B cell (primary cell): ENCODE results near the gene SOX13. TPM values are rescaled to one million over a fixed set of nuclear protein-coding genes. Genes with fewer than 3 reads are reported as not detected.

Experiments
- ATAC-seq: fragments of 200-7000 bp; cut with Tn5 transposase; one replicate; pipeline ENCODE4 v1.10.0; 2021; ENCODE audit warnings: low read depth, mild to moderate bottlenecking, moderate number of reproducible peaks, moderate library complexity
- CTCF ChIA-PET: fragments of 350-600 bp; sonication (Branson Sonifier 250); formaldehyde crosslinking; loops from one replicate; lab custom pipeline; 2021; ENCODE audit warnings: antibody characterized with exemption, inconsistent platforms; lab: Charles Lee
- POLR2A ChIA-PET: fragments of 350-600 bp; sonication (Branson Sonifier 250); formaldehyde crosslinking; loops from one replicate; lab custom pipeline; 2021; ENCODE audit warnings: antibody characterized with exemption; lab: Charles Lee
- DNase-seq: peaks from one replicate; pipeline ENCODE4 v3.0.0; 2013
- H2AFZ ChIP-seq: 2 replicates; pipeline ENCODE4 v1.6.1; 2012; ENCODE audit warnings: mild to moderate bottlenecking, low read depth, low read length; ENCODE audit not compliant: insufficient read depth, poor library complexity, severe bottlenecking
- H3K27ac ChIP-seq, 2 donors: 1 replicate in 1 of 2; 2 replicates in 1 of 2; pipeline ENCODE4 v1.5.1; 2012 to 2013; ENCODE audit warnings: low read length in 2 of 2, mild to moderate bottlenecking in 2 of 2, moderate library complexity in 1 of 2
- H3K27me3 ChIP-seq, 4 experiments: fragments of 200-600 bp in 1 of 4; sonication (generic) in 1 of 4; replicated peaks in 1 of 4; 1 replicate in 2 of 4; 2 replicates in 2 of 4; pipeline versions ENCODE4 v1.6.1 to v1.7.0; 2013 to 2016; ENCODE audit warnings: low read length in 3 of 4, mild to moderate bottlenecking in 2 of 4, mixed read lengths in 1 of 4, moderate library complexity in 1 of 4; ENCODE audit not compliant: insufficient read depth in 4 of 4, control insufficient read depth in 3 of 4; ENCODE audit errors: control extremely low read depth in 1 of 4
- H3K36me3 ChIP-seq, 2 experiments: replicated peaks in 1 of 2; 1 replicate in 1 of 2; 2 replicates in 1 of 2; pipeline versions ENCODE4 v1.6.1 to v1.7.1; 2013; ENCODE audit warnings: low read length in 1 of 2; ENCODE audit not compliant: insufficient read depth in 2 of 2, control insufficient read depth in 1 of 2; ENCODE audit errors: control extremely low read depth in 1 of 2, extremely low read depth in 1 of 2
- H3K4me1 ChIP-seq, 2 donors: fragments of 200-600 bp in 1 of 2; sonication (generic) in 1 of 2; 1 replicate in 1 of 2; 2 replicates in 1 of 2; pipeline versions ENCODE4 v1.5.1 to v1.6.1; 2013 to 2017; ENCODE audit warnings: low read length in 2 of 2; ENCODE audit not compliant: control insufficient read depth in 2 of 2, insufficient read depth in 2 of 2
- H3K4me2 ChIP-seq: replicated peaks from 2 replicates; pipeline ENCODE3; 2012; ENCODE audit warnings: mild to moderate bottlenecking, low read depth, low read length; ENCODE audit not compliant: poor library complexity, severe bottlenecking
- H3K4me3 ChIP-seq, 5 experiments: fragments of 200-600 bp in 1 of 5; sonication (generic) in 1 of 5; 1 replicate in 3 of 5; 2 replicates in 2 of 5; pipeline versions ENCODE4 v1.5.1 to v1.7.0; 2011 to 2016; ENCODE audit warnings: low read length in 4 of 5, mild to moderate bottlenecking in 4 of 5, low read depth in 2 of 5, control low read depth in 1 of 5, moderate library complexity in 1 of 5; ENCODE audit not compliant: insufficient read depth in 1 of 5; ENCODE audit errors: control extremely low read depth in 1 of 5, extremely low read depth in 1 of 5
- H3K79me2 ChIP-seq: fragments of 200-600 bp; sonication (generic); one replicate; pipeline ENCODE4 v1.6.0; 2016; ENCODE audit warnings: low read length; ENCODE audit not compliant: control insufficient read depth, insufficient read depth
- H3K9ac ChIP-seq: fragments of 200-600 bp; sonication (generic); 2 replicates; pipeline ENCODE4 v1.6.1; 2017; ENCODE audit warnings: mild to moderate bottlenecking, low read length, moderate library complexity
- H3K9me3 ChIP-seq, 3 donors: one replicate each; pipeline versions ENCODE4 v1.6.1 to v1.7.1; 2013; ENCODE audit warnings: low read length in 2 of 3; ENCODE audit not compliant: control insufficient read depth in 2 of 3, insufficient read depth in 1 of 3; ENCODE audit errors: control extremely low read depth in 1 of 3
- H4K20me1 ChIP-seq: 2 replicates; pipeline ENCODE4 v1.6.0; 2012; ENCODE audit warnings: mild to moderate bottlenecking, low read length; ENCODE audit not compliant: insufficient read depth, control insufficient read depth, poor library complexity, severe bottlenecking
- H3K27ac Mint-ChIP-seq: one replicate; pipeline ENCODE4 v1.8.0; 2021; ENCODE audit warnings: mixed read lengths
- H3K27me3 Mint-ChIP-seq: one replicate; pipeline ENCODE4 v1.8.0; 2021; ENCODE audit warnings: mixed read lengths
- H3K4me1 Mint-ChIP-seq: one replicate; pipeline ENCODE4 v1.8.0; 2021; ENCODE audit warnings: mixed read lengths
- H3K4me3 Mint-ChIP-seq: one replicate; pipeline ENCODE4 v1.8.0; 2021; ENCODE audit warnings: mixed read lengths
- H3K9me3 Mint-ChIP-seq: one replicate; pipeline ENCODE4 v1.8.0; 2022; ENCODE audit warnings: mixed read lengths; ENCODE audit not compliant: insufficient read depth
- EZH2 ChIP-seq: IDR thresholded peaks from 2 replicates; pipeline ENCODE4 v1.6.1; 2012; ENCODE audit warnings: borderline replicate concordance, low read depth, mild to moderate bottlenecking, moderate library complexity, low read length; ENCODE audit not compliant: insufficient read depth, poor library complexity, severe bottlenecking
- WGBS: methylation state at CpG from one replicate; pipeline ENCODE4 v1.1.5; 2013; ENCODE audit warnings: missing lambda C conversion rate; ENCODE audit not compliant: insufficient coverage; 5-methylcytosine and 5-hydroxymethylcytosine counted together
- intact Hi-C: fragments of 100-400 bp; cut with micrococcal nuclease; formaldehyde crosslinking; loops from one replicate; pipeline ENCODE4 v1.10.0; 2022
- polyA plus RNA-seq: library from polyadenylated mRNA; depleted of rRNA; stranded (reverse); fragments of >200 nt; gene quantifications from 2 replicates; pipeline ENCODE4 v1.2.3, GENCODE V29; 2012
- total RNA-seq, 2 donors: library from RNA; stranded (reverse); fragments of 120-200 nt in 1 of 2; gene quantifications; 1 replicate in 1 of 2; 2 replicates in 1 of 2; pipeline versions ENCODE4 v1.2.3 to v1.2.4, GENCODE V29; 2013 to 2022
- TF ChIP-seq, protein P1 (sequence below): fragments of 200-600 bp; IDR thresholded peaks from one replicate; pipeline ENCODE4 v1.8.0; 2022; ENCODE audit warnings: antibody characterized with exemption, mild to moderate bottlenecking

SOX13 gene
- total and polyA plus RNA-seq, 2 donors (not counting 1 experiment from before 2014, with no cell fraction given), result 0.15 to 1.3 TPM

GRCh38 chr1:204085876-204086275, 13.0 kb downstream of the SOX13 start:
- DNase-seq, result no peak
- ATAC-seq, result peak; percentile 7
- CTCF ChIA-PET, result no interaction called here
- Mint-ChIP-seq H3K27me3 (peaks cover 14% of the 10 kb centered on the region), H3K27ac (no peak overlapping the region), H3K4me1 (no peaks in the 10 kb centered on the region), H3K9me3 (no peaks in the 10 kb centered on the region), H3K4me3 (no peak overlapping the region)
- H3K27ac ChIP-seq, result no peak overlapping the region
- no peak overlapping the region for H3K9ac ChIP-seq
- H3K4me3 ChIP-seq, result no peak overlapping the region
- no peak overlapping the region for H2AFZ ChIP-seq
- H3K4me1 ChIP-seq, result no peaks in the 10 kb centered on the region
- H3K36me3 ChIP-seq, result no peaks in the 10 kb centered on the region
- H4K20me1 ChIP-seq, result no peaks in the 10 kb centered on the region
- H3K9me3 ChIP-seq, result no peaks in the 10 kb centered on the region
- H3K79me2 ChIP-seq, result no peaks in the 10 kb centered on the region
- TF ChIP-seq, protein P1, sequence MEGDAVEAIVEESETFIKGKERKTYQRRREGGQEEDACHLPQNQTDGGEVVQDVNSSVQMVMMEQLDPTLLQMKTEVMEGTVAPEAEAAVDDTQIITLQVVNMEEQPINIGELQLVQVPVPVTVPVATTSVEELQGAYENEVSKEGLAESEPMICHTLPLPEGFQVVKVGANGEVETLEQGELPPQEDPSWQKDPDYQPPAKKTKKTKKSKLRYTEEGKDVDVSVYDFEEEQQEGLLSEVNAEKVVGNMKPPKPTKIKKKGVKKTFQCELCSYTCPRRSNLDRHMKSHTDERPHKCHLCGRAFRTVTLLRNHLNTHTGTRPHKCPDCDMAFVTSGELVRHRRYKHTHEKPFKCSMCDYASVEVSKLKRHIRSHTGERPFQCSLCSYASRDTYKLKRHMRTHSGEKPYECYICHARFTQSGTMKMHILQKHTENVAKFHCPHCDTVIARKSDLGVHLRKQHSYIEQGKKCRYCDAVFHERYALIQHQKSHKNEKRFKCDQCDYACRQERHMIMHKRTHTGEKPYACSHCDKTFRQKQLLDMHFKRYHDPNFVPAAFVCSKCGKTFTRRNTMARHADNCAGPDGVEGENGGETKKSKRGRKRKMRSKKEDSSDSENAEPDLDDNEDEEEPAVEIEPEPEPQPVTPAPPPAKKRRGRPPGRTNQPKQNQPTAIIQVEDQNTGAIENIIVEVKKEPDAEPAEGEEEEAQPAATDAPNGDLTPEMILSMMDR, result no peak
- no peak for TF ChIP-seq EZH2
- POLR2A ChIA-PET, result no interaction called here
- peaks cover 0 to 3% (median 0%) of the 10 kb centered on the region in 4 experiments for H3K27me3 ChIP-seq
- no peak overlapping the region for H3K4me2 ChIP-seq
- 100% methylated on average over 4 of the region's 7 CpGs for WGBS
- intact Hi-C loops, result no loop called here

GRCh38 chr1:204087181-204087892, 14.4 kb downstream of the SOX13 start:
- POLR2A ChIA-PET, result no interaction called here
- Mint-ChIP-seq H3K9me3 (no peaks in the 10 kb centered on the region), H3K27me3 (peaks cover 9% of the 10 kb centered on the region), H3K27ac (no peak overlapping the region), H3K4me1 (no peaks in the 10 kb centered on the region), H3K4me3 (no peak overlapping the region)
- H2AFZ ChIP-seq, result no peak overlapping the region
- no peaks in the 10 kb centered on the region for H3K4me1 ChIP-seq
- no peak overlapping the region for H3K9ac ChIP-seq
- CTCF ChIA-PET, result no interaction called here
- TF ChIP-seq EZH2, result no peak
- TF ChIP-seq, protein P1, result no peak
- WGBS, result 91% methylated on average over 5 of the region's 8 CpGs
- no peaks in the 10 kb centered on the region for H3K79me2 ChIP-seq
- no peaks in the 10 kb centered on the region for H3K9me3 ChIP-seq
- intact Hi-C loops, result no loop called here
- no peak overlapping the region for H3K4me3 ChIP-seq
- H3K27me3 ChIP-seq, result peaks cover 0 to 3% (median 0%) of the 10 kb centered on the region in 4 experiments
- no peak overlapping the region for H3K27ac ChIP-seq
- H4K20me1 ChIP-seq, result no peaks in the 10 kb centered on the region
- no peaks in the 10 kb centered on the region for H3K36me3 ChIP-seq
- no peak for ATAC-seq
- DNase-seq, result no peak
- H3K4me2 ChIP-seq, result no peak overlapping the region
